DMS153 (cell line): ENCODE results near the gene SPRY1.

Experiments used
- DNase-seq: peaks from one replicate; lab custom pipeline; 2025; lab: John Stamatoyannopoulos, UW

SPRY1 gene

DNA sequence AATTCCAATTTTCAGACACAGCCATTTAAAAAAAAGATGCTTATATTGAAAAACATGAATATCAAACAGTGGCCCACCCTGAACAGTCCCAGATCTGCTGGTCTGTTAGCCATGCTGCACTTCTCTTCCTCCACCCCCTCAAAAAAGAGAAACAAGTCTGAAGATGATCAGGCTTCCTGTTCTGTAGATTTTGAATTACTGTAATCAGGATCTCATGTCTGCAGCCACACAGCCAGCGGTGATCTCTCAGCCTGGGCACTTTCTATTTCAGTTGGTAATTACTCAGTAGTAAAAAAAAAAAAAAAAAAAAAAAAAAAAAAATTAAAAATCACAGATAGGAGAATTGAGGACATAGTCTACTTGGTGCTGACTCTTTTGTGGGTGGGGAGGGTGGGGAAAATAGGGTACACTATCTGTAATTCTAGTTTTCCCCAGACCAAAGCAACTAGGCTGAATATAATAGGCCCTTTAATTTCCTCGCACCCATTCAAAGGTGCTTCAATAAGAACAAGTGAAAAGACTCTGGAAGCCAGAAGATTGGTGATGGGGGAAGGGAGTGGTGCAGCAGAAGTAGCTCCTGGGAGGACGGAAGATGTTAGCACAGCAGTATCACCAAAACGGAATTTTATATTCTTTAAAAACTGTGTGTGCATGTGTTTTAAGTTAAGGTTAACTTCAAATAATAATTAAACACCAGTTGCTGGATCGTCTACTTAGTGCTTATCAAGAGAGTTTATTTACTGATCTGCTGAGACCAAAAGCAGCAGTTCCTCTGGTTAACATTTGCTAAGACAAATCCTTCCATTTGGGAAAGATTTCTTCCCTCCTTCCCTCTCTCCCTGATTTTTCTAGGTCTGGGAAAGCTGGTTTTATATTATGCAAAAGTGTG, 47.0 kb downstream of the SPRY1 start:
- no peak for DNase-seq

DNA sequence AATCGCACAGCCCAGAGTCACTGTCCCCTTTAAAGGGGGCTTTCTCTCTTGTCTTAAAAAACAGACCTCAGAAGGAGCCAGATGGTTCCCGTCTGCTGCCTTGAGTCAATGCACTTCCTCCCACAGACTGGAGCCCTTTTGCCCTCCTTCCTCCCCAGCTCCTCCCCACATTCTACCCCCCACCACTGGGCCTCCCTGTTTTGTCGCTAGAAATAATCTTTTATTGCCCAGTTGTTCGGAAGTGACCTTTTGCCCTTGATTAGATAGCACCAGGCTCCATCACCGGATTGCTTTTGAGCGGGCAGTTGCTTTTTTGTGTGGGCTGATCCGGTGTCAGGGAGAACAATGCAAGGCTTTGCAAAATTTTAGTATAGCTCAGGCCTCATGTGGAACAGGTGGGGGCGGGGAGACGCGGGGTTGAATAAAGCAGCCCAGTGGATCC, 47.7 kb downstream of the SPRY1 start:
- DNase-seq = no peak

DNA sequence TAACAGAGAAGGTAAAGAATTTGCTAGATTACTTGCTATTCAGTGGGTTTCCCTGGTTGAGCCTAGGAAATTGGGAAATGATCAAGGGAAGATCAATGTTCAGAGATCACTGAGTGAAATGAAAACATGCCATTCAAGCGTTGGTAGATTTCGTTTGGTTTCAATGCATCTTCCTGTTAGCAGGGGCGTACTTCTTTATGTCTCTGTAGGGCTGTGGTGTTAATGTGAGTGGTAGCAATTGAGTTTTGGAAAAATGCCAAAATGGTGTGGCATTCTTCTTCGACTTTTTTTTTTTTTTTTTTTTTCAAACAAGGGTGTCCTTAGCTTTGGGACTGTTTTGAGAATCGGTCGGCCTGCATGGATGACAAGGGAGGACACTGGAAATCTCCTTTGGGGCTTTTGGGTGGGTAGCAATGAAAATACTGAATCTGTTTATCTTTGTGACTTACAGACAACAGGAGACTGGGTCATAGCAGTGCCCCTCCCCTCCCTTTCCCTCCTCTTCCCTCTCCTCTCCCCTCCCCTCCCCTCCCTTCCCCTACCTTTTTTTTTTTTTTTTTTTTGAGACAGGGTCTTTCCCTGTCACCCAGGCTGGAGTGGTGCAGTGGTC, 50.4 kb downstream of the SPRY1 start:
- no peak for DNase-seq

DNA sequence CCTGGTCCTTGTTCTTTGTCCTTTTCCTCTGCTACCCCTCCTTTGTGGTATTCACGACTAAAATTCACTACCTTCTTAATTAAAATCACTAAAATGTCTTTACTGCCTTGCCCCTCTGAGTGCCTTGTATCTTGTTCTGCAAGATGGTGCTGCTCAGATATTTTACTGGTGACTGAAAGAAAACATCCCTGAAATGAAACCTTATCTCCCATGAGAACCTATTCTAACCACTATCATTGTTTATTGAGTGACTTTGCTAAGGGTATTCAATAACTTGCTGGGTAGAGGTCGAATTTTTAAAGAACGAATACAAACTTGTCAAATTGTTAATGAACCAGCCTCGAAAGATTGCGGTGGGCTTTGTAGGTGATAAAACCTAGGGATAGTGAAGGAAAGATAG, 52.8 kb downstream of the SPRY1 start:
- no peak for DNase-seq

DNA sequence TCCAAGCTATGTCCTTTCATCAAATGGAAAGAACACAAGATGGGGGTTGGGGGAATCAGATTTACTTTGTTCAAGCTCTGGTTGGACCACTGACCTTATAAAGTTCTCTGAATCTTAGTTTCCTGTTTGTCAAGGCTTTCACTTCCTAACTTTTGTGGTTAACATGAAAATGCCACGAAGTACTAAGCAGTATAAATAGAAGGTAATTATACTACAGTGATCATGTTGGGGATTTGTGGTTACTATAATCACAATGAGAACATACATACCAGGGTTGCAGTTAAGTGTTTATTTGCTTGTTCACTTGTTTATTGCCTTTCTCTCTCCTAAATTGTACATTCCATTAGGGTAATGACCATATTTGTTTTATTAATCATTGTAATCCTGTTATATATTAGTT, 53.2 kb downstream of the SPRY1 start:
- no peak for DNase-seq

- DNase-seq = no peak
Measured at GRCh38 chr4:123450393-123450792, 53.8 kb downstream of the SPRY1 start.

- no peak for DNase-seq
Measured at GRCh38 chr4:123452616-123453015, 56.0 kb downstream of the SPRY1 start.

DNA sequence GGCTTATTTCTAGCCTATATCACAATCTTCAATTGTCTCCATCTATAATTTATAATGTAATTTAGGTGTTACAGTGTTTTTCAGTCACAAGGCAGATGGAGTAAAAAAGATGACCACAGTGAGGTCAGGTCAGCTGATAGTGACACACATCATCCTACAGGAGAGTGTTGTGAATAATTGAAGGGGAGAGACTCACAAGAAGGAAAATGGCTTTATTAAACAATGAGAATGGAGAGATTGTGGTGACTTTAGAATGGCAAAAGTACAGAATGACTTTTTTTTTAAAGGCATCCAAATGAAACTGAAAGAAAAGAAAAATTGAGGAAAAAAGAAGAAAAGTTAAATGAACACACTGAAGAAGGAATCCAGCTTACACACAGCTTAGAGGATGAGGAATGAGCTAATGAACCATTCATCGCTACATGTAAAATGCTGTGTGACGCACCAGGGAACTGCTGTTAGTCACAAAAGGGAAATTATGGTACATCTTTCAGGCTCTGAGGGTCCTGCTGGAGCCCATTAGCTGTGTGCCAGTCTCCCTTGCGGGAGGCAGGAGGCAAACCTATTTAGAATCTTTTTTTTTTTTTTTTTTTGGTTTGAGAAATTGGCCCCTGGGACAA, 56.6 kb downstream of the SPRY1 start:
- no peak for DNase-seq
